ENCODE results near the gene CCDC73. TPM values are rescaled to one million over a fixed set of nuclear protein-coding genes. Genes with fewer than 3 reads are reported as not detected.

Gene CCDC73
- total and polyA plus RNA-seq, 10 of the 15 experiments (the other 5 are each of a cell fraction or from before 2014, with no cell fraction given): 0.05 to 0.57 (median 0.14) TPM

GRCh38 chr11:32606220-32606619 lies 188.2 kb downstream of the CCDC73 start:
- no peak for FAIRE-seq
- H3K79me2 ChIP-seq (ENCODE audit: control insufficient read depth, insufficient read depth, low read length): no peaks in the 10 kb centered on the region
- no peak overlapping the region for H3K27ac ChIP-seq (ENCODE audit: control insufficient read depth, insufficient read depth)
- H3K4me2 ChIP-seq (ENCODE audit: control insufficient read depth, insufficient read depth): no peak overlapping the region
- H3K4me1 ChIP-seq (ENCODE audit: control insufficient read depth, insufficient read depth, low read length): no peaks in the 10 kb centered on the region
- no peak for DNase-seq (ENCODE audit: low read depth, low spot score)
- TF ChIP-seq HDAC6 (IDR thresholded peaks at IDR 0.05; ENCODE audit: unreplicated experiment) (no peak), RAD21 (IDR thresholded peaks at IDR 0.05; ENCODE audit: insufficient read depth, low read depth, low read length) (no peak), SMAD1 (IDR thresholded peaks at IDR 0.05; ENCODE audit: low read depth, partially characterized antibody) (no peak), FOXM1 (IDR thresholded peaks at IDR 0.05; ENCODE audit: low read depth, low read length) (no peak), WRNIP1 (IDR thresholded peaks at IDR 0.05; ENCODE audit: borderline replicate concordance, low read depth, low read length) (no peak), IKZF1 (conservative IDR thresholded peaks at IDR 0.05) (no peak), CEBPB (IDR thresholded peaks at IDR 0.05; ENCODE audit: borderline replicate concordance in 1 of 2, low read depth in 2 of 2, low read length in 2 of 2) (no peak), MYB (IDR thresholded peaks at IDR 0.05; ENCODE audit: borderline replicate concordance, low read depth, low read length) (no peak), SMAD5 (IDR thresholded peaks at IDR 0.05; ENCODE audit: low read depth) (no peak), SMARCA5 (IDR thresholded peaks at IDR 0.05) (no peak), CHD1 (IDR thresholded peaks at IDR 0.05; ENCODE audit: low read depth, low read length) (no peak), PKNOX1 (IDR thresholded peaks at IDR 0.05) (no peak)
- TF ChIP-seq, protein P1, sequence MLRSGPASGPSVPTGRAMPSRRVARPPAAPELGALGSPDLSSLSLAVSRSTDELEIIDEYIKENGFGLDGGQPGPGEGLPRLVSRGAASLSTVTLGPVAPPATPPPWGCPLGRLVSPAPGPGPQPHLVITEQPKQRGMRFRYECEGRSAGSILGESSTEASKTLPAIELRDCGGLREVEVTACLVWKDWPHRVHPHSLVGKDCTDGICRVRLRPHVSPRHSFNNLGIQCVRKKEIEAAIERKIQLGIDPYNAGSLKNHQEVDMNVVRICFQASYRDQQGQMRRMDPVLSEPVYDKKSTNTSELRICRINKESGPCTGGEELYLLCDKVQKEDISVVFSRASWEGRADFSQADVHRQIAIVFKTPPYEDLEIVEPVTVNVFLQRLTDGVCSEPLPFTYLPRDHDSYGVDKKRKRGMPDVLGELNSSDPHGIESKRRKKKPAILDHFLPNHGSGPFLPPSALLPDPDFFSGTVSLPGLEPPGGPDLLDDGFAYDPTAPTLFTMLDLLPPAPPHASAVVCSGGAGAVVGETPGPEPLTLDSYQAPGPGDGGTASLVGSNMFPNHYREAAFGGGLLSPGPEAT (IDR thresholded peaks at IDR 0.05; ENCODE audit: low read depth): no peak
- no peaks in the 10 kb centered on the region; the same call in 1 of the 3 replicates for H3K9me3 ChIP-seq (replicated peaks; ENCODE audit: control insufficient read depth, insufficient read depth, low read length)
- POLR2A ChIA-PET: interaction anchor here (1.1 kb wide), 1 partner anchor 17 kb away, joined by 3 read pairs; no protein-coding TSS in a partner anchor
- H3K27me3 ChIP-seq (replicated peaks in 1 of 2; ENCODE audit: control insufficient read depth in 2 of 2, insufficient read depth in 2 of 2, low read length in 1 of 2): no peaks in the 10 kb centered on the region
- in situ Hi-C loops (cut with MboI) (no loop called here), intact Hi-C loops (cut with micrococcal nuclease; ENCODE audit: unreplicated experiment) (no loop called here)
- no peak overlapping the region for H3K9ac ChIP-seq (ENCODE audit: control insufficient read depth, insufficient read depth, low read length)
- BruUV-seq (replicated peaks): no TSS peak
- no peak overlapping the region for H3K4me3 ChIP-seq
- SMC1A ChIA-PET (ENCODE audit: uncharacterized antibody, unreplicated experiment): interaction anchor here (1.5 to 2.0 kb wide), 2 partner anchors 11 to 23 kb away, joined by 4 to 10 read pairs; partner anchors contain the start of gene EIF3M
- H2AFZ ChIP-seq (ENCODE audit: control insufficient read depth, low read depth, low read length): no peak overlapping the region
- peaks cover 2 to 20% of the 10 kb centered on the region in 2 experiments for H3K36me3 ChIP-seq (ENCODE audit: control insufficient read depth in 2 of 2, insufficient read depth in 2 of 2, low read length in 1 of 2)
- no peaks in the 10 kb centered on the region for H4K20me1 ChIP-seq (ENCODE audit: control insufficient read depth, insufficient read depth)
- no peak for ATAC-seq
- RAD21 ChIA-PET (ENCODE audit: unreplicated experiment): no interaction called here
- CTCF ChIA-PET: no interaction called here

All from GM12878 (cell line).